ENCODE measurements around the gene HPS1.

DNA sequence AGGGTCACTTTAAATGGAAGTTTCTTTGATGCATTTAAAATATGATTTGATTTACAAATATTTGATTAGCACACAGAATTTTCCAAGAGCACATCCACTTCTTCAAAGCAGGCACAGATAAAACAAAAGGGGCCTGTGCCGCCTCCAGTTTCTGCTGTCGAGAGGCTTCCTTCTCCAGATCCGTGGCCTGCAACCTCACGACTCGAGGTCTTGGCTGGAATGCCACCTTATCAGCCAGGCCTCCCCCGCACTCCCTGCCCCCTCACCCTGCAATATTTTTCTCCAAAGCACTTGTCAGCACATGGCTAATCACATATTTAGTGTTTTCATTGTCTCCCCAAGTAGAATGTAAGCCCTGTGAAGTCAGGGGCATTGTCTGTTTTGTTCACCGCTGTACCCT is 44.3 kb downstream of the HPS1 start:
- TF ChIP-seq, protein P1, sequence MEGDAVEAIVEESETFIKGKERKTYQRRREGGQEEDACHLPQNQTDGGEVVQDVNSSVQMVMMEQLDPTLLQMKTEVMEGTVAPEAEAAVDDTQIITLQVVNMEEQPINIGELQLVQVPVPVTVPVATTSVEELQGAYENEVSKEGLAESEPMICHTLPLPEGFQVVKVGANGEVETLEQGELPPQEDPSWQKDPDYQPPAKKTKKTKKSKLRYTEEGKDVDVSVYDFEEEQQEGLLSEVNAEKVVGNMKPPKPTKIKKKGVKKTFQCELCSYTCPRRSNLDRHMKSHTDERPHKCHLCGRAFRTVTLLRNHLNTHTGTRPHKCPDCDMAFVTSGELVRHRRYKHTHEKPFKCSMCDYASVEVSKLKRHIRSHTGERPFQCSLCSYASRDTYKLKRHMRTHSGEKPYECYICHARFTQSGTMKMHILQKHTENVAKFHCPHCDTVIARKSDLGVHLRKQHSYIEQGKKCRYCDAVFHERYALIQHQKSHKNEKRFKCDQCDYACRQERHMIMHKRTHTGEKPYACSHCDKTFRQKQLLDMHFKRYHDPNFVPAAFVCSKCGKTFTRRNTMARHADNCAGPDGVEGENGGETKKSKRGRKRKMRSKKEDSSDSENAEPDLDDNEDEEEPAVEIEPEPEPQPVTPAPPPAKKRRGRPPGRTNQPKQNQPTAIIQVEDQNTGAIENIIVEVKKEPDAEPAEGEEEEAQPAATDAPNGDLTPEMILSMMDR (IDR thresholded peaks at IDR 0.05): no peak
- TF ChIP-seq POLR2A (IDR thresholded peaks at IDR 0.05): no peak

Measured in heart left ventricle (tissue), 13 donors.